ENCODE results near the gene CASS4.
A peak's percentile ranks its signal among the peaks of the same experiment; 100 is the strongest.
"Not testable (repeated sequence)": the region's sequence is repeated elsewhere in the genome, so short reads cannot be mapped to it uniquely, and the experiment has no call there.

The CASS4 gene

GRCh38 chr20:56411759-56412472 lies at the start of gene CASS4:
TSS of gene CASS4 (plus strand) at chr20:56412260. CDS start at chr20:56412459, 199 bp downstream.
- peak; percentile 48 for DNase-seq

GRCh38 chr20:56362833-56363413 lies 49.1 kb upstream of the CASS4 start:
- DNase-seq, result no peak

- DNase-seq, result no peak
These were observed 48.6 kb upstream of the CASS4 start for GRCh38 chr20:56363491-56363890.

GRCh38 chr20:56368351-56369134 lies 43.5 kb upstream of the CASS4 start:
- DNase-seq, result no peak

- DNase-seq, result no peak
These were observed 42.9 kb upstream of the CASS4 start for GRCh38 chr20:56369179-56369578.

- no peak for DNase-seq
These were observed 40.1 kb upstream of the CASS4 start for GRCh38 chr20:56371977-56372376.

- DNase-seq, result no peak
These were observed 39.2 kb upstream of the CASS4 start for GRCh38 chr20:56372850-56373249.

- DNase-seq, result peak; percentile 93
These were observed 38.1 kb upstream of the CASS4 start for GRCh38 chr20:56373942-56374341.

GRCh38 chr20:56376331-56376730 lies 35.7 kb upstream of the CASS4 start:
- no peak for DNase-seq

- DNase-seq, result no peak
These were observed 33.7 kb upstream of the CASS4 start for GRCh38 chr20:56378386-56378785.

GRCh38 chr20:56380375-56380774 lies 31.7 kb upstream of the CASS4 start:
- peak; percentile 28 for DNase-seq

GRCh38 chr20:56381501-56381900 lies 30.6 kb upstream of the CASS4 start:
- DNase-seq, result no peak

GRCh38 chr20:56382696-56383095 lies 29.4 kb upstream of the CASS4 start:
- DNase-seq, result no peak

- no peak for DNase-seq
These were observed 28.7 kb upstream of the CASS4 start for GRCh38 chr20:56383334-56383733.

GRCh38 chr20:56385130-56385529 lies 26.9 kb upstream of the CASS4 start:
- DNase-seq, result no peak

- no peak for DNase-seq
These were observed 25.8 kb upstream of the CASS4 start for GRCh38 chr20:56386219-56386618.

- no peak for DNase-seq
These were observed 23.2 kb upstream of the CASS4 start for GRCh38 chr20:56388882-56389281.

- no peak for DNase-seq
These were observed 22.3 kb upstream of the CASS4 start for GRCh38 chr20:56389807-56390206.

- not testable (repeated sequence) for DNase-seq
These were observed 21.7 kb upstream of the CASS4 start for GRCh38 chr20:56390396-56390795.

- no peak for DNase-seq
These were observed 21.0 kb upstream of the CASS4 start for GRCh38 chr20:56391037-56391436.

GRCh38 chr20:56391596-56392131 lies 20.4 kb upstream of the CASS4 start:
- DNase-seq, result no peak

GRCh38 chr20:56392132-56392880 lies 19.8 kb upstream of the CASS4 start, which contains the start of the genes AURKA and CSTF1:
TSS of gene AURKA (minus strand) at chr20:56392215. CDS start at chr20:56388197, 4,018 bp downstream.
TSS of gene CSTF1 (plus strand) at chr20:56392645. CDS start at chr20:56395553, 2,908 bp downstream.
- peak; percentile 100 for DNase-seq
